GM04503 (cell line): Measurements from ENCODE around the gene ACOT2.
"Not testable (repeated sequence)": the region's sequence is repeated elsewhere in the genome, so short reads cannot be mapped to it uniquely, and the experiment has no call there.

Source experiments
- DNase-seq: peaks from one replicate; pipeline ENCODE4 v3.0.0-alpha.2; 2012; ENCODE audit warnings: low read depth

The ACOT2 gene

GRCh38 chr14:73569185-73569958 lies at the start of gene ACOT2:
ACOT2 (plus strand) TSS chr14:73569213; CDS start chr14:73569241, 28 bp downstream.
- DNase-seq = peak; percentile 81

GRCh38 chr14:73521229-73521628 lies 47.8 kb upstream of the ACOT2 start:
- DNase-seq = no peak

GRCh38 chr14:73524493-73524892 lies 44.5 kb upstream of the ACOT2 start:
- no peak for DNase-seq

- DNase-seq = no peak
Observed at GRCh38 chr14:73526036-73526984, 42.7 kb upstream of the ACOT2 start.

GRCh38 chr14:73529356-73529755 lies 39.7 kb upstream of the ACOT2 start:
- DNase-seq = not testable (repeated sequence)

- not testable (repeated sequence) for DNase-seq
Observed at GRCh38 chr14:73531971-73532370, 37.0 kb upstream of the ACOT2 start.

GRCh38 chr14:73537244-73538045 lies 31.6 kb upstream of the ACOT2 start:
- DNase-seq = not testable (repeated sequence)

GRCh38 chr14:73539017-73539416 lies 30.0 kb upstream of the ACOT2 start:
- DNase-seq = not testable (repeated sequence)

GRCh38 chr14:73542961-73543360 lies 26.1 kb upstream of the ACOT2 start:
- DNase-seq = not testable (repeated sequence)

GRCh38 chr14:73545353-73545752 lies 23.7 kb upstream of the ACOT2 start:
- not testable (repeated sequence) for DNase-seq

GRCh38 chr14:73549097-73549496 lies 19.9 kb upstream of the ACOT2 start:
- DNase-seq = not testable (repeated sequence)

- not testable (repeated sequence) for DNase-seq
Observed at GRCh38 chr14:73549889-73550524, 19.0 kb upstream of the ACOT2 start.

- DNase-seq = no peak
Observed at GRCh38 chr14:73553845-73554244, 15.2 kb upstream of the ACOT2 start.

- DNase-seq = not testable (repeated sequence)
Observed at GRCh38 chr14:73557201-73557600, 11.8 kb upstream of the ACOT2 start.

- not testable (repeated sequence) for DNase-seq
Observed at GRCh38 chr14:73558238-73558637, 10.8 kb upstream of the ACOT2 start.

GRCh38 chr14:73562256-73562655 lies 6.8 kb upstream of the ACOT2 start:
- DNase-seq = not testable (repeated sequence)

- DNase-seq = not testable (repeated sequence)
Observed at GRCh38 chr14:73562696-73563095, 6.3 kb upstream of the ACOT2 start.

- DNase-seq = not testable (repeated sequence)
Observed at GRCh38 chr14:73566431-73566830, 2.6 kb upstream of the ACOT2 start.

GRCh38 chr14:73566935-73567334 lies 2.1 kb upstream of the ACOT2 start:
- DNase-seq = not testable (repeated sequence)

GRCh38 chr14:73567358-73567757 lies 1.7 kb upstream of the ACOT2 start:
- DNase-seq = no peak
